Putamen (tissue), 1 donor: ENCODE results near the gene FIGN.

Source experiments
- DNase-seq: peaks from one replicate; pipeline ENCODE4 v3.0.0-alpha.2; 2016; ENCODE audit warnings: low spot score

FIGN gene

GRCh38 chr2:163737190-163737439 is 1.3 kb upstream of the FIGN start:
- no peak for DNase-seq

GRCh38 chr2:163736433-163737189 is 803 bp upstream of the FIGN start:
- no peak for DNase-seq

- no peak for DNase-seq
Measured at GRCh38 chr2:163734881-163735684, 725 bp downstream of the FIGN start.

- no peak for DNase-seq
Measured at GRCh38 chr2:163734401-163734800, 1.4 kb downstream of the FIGN start.

GRCh38 chr2:163733956-163734355 is 1.9 kb downstream of the FIGN start:
- no peak for DNase-seq

GRCh38 chr2:163733301-163733938 is 2.4 kb downstream of the FIGN start:
- no peak for DNase-seq

- DNase-seq, result no peak
Measured at GRCh38 chr2:163732727-163733126, 3.1 kb downstream of the FIGN start.

- DNase-seq, result no peak
Measured at GRCh38 chr2:163731735-163732134, 4.1 kb downstream of the FIGN start.

GRCh38 chr2:163730556-163730955 is 5.3 kb downstream of the FIGN start:
- DNase-seq, result no peak

- DNase-seq, result no peak
Measured at GRCh38 chr2:163729636-163730273, 6.1 kb downstream of the FIGN start.

GRCh38 chr2:163723881-163724280 is 11.9 kb downstream of the FIGN start:
- DNase-seq, result no peak

GRCh38 chr2:163723348-163723747 is 12.5 kb downstream of the FIGN start:
- no peak for DNase-seq

GRCh38 chr2:163719331-163719730 is 16.5 kb downstream of the FIGN start:
- DNase-seq, result no peak

- peak; percentile 67 for DNase-seq
Measured at GRCh38 chr2:163717993-163718680, 17.7 kb downstream of the FIGN start.

GRCh38 chr2:163717515-163717914 is 18.3 kb downstream of the FIGN start:
- no peak for DNase-seq

- no peak for DNase-seq
Measured at GRCh38 chr2:163716101-163716500, 19.7 kb downstream of the FIGN start.

- DNase-seq, result no peak
Measured at GRCh38 chr2:163715668-163716067, 20.1 kb downstream of the FIGN start.

GRCh38 chr2:163715199-163715598 is 20.6 kb downstream of the FIGN start:
- no peak for DNase-seq

GRCh38 chr2:163713534-163714311 is 22.1 kb downstream of the FIGN start:
- DNase-seq, result peak; percentile 73

- DNase-seq, result no peak
Measured at GRCh38 chr2:163711699-163712098, 24.1 kb downstream of the FIGN start.

- no peak for DNase-seq
Measured at GRCh38 chr2:163711258-163711657, 24.6 kb downstream of the FIGN start.
